ENCODE data around the gene MAN2B1.
"Not testable (repeated sequence)": the region's sequence is repeated elsewhere in the genome, so short reads cannot be mapped to it uniquely, and the experiment has no call there.

MAN2B1 gene

DNA sequence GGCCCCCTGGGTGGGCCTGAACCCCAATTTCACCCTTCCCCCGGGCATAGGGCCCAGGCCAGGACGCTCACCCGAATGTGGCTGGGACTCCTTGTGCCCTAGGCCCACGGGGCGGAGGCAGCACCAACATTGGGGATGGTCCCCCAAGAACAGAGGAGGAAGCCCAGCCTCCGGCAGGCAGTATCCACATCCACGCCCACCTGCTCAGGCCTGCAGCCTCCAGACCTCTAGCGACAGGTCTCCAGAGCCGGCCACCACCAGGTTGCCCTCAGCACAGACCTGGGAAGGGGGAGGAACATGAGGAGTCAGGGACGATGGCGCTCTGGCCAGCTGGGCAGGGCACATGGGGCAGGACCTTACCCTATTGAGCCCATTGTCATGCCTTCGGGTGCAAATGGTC lies 22.5 kb upstream of the MAN2B1 start:
- DNase-seq (ENCODE audit: low read depth in 2 of 2) = no peak

DNA sequence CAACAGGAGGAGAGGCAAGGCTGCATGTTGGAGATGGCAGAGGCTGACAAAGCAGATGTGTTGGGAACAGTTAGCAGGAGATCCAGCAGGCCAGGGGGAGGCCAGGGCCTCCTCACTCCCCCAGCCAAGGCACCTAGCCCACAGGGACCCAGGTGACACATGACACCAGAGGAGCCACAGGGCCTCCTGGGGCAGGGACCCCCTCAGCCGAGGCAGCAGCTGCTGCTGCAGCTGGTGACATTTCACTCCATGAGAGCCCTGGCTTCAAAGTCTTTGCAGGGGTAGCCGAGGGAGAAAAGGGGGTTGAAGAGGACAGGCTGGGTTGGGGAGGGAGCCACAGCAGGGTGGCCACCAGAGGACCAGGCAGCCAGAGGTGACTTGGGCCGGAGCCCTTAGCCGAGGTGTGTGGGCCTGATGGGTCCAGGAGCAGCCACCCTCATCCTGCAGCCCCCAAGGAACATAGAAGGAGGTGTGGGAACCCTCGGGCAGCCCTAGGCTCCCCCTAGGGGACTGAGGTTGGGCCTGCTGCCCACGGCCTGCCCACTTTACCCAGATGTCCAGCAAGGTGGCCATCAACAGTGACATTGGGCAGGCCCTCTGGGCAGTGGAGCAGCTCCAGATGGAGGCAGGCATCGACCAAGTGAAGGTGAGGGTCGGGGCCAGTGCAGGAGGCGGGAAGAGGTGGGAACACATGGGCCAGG lies 21.1 kb upstream of the MAN2B1 start, which contains the start of gene GNG14:
Gene GNG14 (plus strand): TSS at position 503 of the 701 bp plus-strand sequence. CDS start 51 bp downstream, at position 554.
- no peak for DNase-seq (ENCODE audit: low read depth in 2 of 2)

DNA sequence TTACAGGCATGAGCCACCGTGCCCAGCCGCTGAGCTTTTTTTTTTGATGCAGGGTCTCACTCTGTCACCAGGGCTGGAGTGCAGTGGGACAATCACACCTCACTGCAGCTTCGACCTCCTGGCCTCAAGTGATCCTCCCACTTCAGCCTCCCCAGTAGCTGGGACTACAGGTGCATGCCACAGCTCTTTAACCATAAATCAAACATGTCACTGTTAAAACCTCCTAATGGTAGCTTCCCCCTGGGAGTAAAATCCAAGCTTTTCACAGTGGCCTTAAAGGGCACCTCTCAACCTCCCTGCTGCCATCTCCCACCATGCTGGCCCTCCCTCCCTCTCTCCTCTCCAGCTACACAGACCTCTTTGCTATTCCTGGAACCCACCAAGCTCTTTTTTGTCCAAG lies 19.3 kb upstream of the MAN2B1 start:
- DNase-seq (ENCODE audit: low read depth in 2 of 2) = no peak

DNA sequence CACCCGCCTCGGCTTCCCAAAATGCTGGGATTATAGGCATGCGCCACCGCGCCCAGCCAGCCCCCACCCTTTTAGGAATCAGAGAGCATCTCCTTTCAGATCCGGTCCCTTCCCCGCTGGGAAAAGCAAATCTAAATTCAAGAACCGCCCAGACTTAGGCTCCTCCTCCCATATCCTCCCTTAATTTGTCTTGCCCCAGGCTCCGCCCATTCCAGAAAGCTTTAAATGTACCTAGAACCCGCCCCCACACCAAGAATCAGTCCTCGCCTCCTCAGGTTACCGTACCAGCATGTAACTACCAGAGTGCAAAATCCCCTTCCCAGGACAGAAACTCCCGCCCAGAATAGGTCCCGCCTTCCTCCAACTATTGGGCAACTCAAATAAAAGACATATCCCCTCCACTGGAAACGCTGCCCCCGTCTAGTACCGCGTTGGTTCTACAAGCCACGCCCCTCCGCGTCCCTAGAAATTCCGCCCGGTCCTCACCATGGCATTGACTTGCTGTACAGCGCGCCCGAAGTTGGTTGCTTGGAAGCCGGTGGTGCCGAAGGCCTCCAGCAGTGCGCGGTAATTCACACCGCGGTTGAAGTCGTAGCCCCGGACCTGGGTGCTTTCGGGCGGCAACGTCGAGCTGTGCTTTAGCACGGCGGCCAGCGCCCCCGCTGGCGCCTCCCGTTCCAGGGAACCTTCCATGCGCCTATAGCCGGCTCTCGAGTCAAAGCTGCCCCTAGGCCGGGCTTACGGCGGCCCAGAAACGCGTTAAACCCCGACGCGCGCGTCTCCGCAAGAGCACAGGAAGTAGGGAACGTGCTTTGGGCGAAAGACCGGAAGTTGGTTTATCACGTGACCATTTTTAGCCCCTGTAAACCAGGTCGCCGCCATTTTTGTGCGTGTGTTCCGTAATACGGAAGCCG lies 14.8 kb upstream of the MAN2B1 start, which contains the start of gene DHPS:
Gene DHPS (minus strand): TSS at position 807 of the 914 bp plus-strand sequence. CDS start 114 bp downstream, at position 693.
- DNase-seq (ENCODE audit: low read depth in 2 of 2) = peak; percentile 84 to 91

DNA sequence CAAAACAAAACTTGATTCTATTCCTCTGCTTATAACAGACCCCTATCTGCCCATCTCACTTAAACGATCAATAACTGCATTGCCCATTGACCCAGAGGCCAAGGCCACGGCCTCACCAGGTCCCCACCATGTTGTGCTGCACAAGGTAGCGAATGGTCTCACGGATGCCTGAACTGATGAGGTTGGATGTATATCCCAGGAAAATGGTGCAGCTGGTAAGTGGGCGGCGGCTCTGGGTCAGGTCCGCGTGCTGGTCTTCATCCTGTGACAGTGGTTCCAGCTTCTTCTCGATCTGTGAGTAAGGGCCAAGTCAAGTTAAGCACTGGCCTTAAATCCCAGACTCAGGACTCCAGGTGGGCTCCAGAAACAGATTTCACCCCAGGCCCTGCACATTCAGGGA lies 13.5 kb upstream of the MAN2B1 start:
- no peak for DNase-seq (ENCODE audit: low read depth in 2 of 2)

DNA sequence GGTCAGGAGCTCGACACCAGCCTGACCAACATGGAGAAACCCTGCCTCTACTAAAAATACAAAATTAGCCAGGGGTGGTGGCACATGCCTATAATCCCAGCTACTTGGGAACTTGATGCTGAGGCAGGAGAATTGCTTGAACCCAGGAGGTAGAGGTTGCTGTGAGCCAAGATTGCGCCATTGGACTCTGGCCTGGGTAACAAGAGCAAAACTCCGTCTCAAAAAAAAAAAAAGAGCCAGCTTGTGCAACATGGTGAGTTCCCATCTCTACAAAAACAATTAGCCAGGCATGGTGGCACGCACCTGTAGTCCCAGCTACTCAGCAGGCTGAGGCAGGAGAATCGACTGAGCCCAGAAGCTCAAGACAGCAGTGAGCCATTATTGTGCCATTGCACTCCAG lies 11.5 kb upstream of the MAN2B1 start:
- DNase-seq (ENCODE audit: low read depth in 2 of 2) = not testable (repeated sequence)

DNA sequence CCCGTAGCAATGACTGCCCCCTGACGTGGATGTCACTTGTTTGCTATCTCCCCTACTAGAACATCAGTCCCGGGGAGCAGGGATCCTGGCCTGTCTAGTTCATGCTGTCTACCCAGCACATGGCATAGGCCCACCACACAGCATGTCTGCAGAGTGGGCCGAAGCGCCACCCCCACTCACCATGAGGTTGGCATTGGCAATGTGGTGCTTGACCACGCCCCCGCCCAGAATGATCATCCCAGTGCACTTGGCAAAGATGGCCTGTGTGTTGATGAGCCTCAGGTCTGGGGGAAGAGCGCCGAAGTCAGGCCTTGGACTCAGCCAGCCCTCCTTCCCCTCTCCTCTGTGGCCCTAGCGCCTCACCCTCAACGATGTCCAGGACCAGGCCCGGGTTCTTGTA lies 10.4 kb upstream of the MAN2B1 start:
- DNase-seq (ENCODE audit: low read depth in 2 of 2) = no peak

DNA sequence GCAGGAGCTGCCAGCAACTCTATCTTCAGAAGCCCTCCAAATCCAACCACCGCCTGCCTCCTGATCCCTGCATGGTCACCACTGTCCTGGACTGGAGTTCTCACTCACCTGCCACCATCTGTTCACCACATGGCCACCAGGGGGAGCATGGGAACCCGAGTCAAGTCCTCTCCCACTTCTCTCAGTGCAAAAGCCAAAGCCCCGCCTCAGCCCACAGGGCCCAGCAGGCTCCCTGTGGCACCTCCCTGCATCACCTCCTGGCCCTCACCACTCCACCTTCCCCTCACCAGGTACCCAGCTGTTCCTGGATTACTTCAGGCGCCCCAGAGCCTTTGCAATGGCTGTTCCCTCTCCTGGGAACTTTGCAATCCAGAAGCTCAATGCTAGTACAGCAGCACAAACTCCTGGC lies 9.8 kb upstream of the MAN2B1 start:
- DNase-seq (ENCODE audit: low read depth in 2 of 2) = peak; percentile 67 to 73

DNA sequence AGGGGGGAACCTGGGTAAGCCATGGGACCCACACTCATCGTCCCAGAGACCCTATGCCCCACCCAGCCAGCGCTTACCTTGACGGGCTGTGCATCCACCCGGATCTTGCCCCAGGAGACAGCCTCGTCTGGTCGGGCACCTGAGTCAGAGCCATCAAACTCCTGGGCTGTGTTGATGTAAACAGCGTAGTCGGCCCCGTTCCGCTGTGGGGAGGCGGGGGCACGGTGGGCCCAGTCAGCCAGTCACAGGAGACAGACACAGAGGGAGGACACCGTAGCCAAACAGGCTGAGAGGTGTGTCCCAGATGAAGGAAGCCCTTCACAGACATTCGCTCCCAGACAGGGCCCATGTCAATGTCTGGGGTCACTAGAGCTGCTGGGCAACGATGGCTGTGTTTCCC lies 9.4 kb upstream of the MAN2B1 start:
- no peak for DNase-seq (ENCODE audit: low read depth in 2 of 2)

DNA sequence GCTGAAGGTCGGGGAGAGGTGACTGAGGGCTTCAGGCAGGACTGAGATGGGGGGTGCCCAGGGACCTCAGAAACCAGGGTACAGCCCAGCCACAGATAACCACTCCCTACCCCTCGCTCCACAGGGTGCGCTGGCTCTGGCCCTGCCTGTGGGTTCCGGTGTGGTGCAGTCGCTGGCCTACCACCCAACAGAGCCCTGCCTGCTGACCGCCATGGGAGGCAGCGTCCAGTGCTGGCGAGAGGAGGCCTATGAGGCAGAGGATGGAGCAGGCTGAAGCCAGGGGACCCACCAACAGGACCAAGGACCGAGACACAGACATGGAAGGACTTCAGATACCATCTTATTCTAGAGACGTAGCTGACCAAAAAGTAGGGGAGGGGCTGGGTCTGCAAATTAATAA lies 8.9 kb upstream of the MAN2B1 start:
- DNase-seq (ENCODE audit: low read depth in 2 of 2) = no peak

DNA sequence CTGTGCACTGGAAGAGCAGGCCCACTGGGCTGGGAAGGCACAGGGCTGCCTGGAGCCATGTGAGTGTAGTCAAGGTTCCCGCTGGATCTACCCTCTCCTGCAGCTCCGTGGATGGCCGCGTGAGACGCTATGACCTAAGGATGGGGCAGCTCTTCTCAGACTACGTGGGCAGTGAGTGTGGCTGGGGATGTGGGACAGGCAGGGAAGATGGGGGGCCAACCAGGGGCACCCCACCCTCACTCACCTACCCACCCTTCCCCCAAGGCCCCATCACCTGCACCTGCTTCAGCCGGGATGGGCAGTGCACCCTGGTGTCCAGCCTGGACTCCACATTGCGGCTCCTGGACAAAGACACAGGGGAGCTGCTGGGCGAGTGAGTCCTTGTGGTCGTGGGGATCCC lies 6.2 kb upstream of the MAN2B1 start:
- no peak for DNase-seq (ENCODE audit: low read depth in 2 of 2)

DNA sequence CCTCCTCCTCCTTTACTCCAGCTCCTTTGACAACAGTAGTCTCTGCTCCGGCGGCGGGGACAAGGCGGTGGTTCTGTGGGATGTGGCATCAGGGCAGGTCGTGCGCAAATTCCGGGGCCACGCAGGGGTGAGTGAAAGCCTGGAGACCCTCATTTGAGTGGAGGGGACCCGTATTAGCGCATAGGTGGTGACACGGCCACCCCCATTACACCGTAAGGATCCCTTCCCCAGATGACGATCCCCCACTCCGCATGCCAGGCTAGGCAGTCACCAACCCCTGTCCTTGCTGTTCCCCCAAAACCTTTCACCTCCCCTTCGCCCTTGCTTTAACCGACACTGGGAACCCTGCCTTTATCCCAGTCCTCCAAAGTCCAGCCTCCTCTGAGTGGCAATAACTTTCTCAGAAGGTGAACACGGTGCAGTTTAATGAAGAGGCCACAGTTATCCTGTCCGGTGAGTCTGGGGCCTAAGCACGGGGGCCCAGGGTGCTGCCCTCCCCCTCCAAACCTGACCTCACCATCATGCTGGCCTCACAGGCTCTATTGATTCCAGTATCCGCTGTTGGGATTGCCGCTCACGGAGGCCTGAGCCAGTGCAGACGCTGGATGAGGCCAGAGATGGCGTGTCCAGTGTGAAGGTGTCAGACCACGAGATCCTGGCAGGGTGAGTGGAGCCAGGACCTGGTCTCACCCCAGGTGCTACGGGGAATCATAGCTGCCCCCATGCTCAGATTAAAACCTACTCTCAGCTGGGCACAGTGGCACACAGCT lies 3.8 kb upstream of the MAN2B1 start:
- no peak for DNase-seq (ENCODE audit: low read depth in 2 of 2)

DNA sequence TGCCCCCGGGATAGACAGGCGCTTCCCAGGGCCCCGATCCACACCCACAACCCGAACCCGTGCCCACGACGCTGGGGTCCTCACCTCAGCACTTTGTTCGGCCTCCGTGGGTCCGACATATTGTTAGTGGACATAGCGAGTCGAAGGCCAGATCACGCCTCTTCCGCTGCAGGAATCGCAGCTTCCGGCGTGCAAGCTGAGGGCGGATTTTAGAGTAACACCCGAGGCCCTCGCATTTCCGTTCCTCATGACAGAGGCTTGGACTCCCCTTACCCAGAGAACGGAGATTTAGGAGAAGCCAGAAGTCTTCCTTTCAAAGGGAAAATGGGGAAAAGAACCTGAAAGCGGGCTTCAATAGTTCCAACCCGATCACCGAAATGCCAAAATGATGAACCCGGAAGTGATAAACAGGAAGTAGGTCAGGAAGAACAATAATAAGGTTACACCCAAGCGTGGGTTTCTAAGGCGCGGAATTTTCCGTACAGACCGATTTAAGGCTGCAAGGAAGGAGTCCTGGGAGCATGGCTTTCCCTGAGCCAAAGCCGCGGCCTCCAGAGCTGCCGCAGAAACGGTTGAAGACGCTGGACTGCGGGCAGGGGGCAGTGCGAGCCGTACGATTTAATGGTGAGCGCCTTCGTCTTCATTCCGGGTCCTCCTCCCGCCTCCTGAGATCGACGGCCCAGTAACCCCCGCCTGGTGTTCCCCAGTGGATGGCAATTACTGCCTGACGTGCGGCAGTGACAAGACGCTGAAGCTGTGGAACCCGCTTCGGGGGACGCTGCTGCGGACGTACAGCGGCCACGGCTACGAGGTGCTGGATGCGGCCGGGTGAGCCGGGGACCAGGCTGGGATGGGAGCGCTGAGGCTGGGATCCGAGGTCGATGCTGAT lies 3.0 kb upstream of the MAN2B1 start:
- peak; percentile 56 to 67 for DNase-seq (ENCODE audit: low read depth in 2 of 2)

DNA sequence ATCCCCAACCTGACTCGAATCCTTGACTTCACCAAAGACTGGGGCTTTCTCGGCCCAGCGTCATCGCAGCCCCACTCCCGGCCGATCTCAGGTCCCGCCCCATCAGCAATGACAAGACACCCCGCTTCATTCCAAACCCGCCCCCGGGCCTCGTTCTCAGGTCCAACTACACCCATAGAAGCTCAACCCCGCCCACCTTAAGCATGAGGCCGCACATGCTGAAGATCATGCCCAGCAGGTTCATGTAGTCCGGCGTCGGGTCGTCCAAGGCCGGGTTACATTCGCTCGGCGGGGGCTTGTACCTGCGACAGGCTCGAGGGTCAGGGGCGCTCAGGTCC lies 2.4 kb upstream of the MAN2B1 start:
- peak; percentile 55 to 61 for DNase-seq (ENCODE audit: low read depth in 2 of 2)

DNA sequence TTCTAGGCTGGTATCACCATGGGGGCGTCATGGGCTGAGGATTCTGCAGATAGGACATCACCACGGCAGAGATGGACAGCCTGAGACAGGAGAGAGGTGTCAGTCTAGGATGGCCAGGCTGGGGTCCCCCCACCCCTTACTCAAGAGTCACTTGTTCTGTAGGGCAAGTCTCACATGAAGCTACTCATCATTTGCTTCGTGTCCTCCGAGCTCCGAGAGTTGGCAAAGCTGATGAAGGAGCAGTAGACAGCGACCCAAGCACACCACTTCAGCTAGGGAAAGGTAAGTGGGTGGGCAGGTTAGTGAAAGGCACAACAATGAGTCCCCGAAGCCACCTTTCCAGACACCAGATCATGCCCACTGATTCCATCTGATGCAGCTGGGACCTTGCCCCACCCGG lies 1.8 kb upstream of the MAN2B1 start:
- DNase-seq (ENCODE audit: low read depth in 2 of 2) = no peak

DNA sequence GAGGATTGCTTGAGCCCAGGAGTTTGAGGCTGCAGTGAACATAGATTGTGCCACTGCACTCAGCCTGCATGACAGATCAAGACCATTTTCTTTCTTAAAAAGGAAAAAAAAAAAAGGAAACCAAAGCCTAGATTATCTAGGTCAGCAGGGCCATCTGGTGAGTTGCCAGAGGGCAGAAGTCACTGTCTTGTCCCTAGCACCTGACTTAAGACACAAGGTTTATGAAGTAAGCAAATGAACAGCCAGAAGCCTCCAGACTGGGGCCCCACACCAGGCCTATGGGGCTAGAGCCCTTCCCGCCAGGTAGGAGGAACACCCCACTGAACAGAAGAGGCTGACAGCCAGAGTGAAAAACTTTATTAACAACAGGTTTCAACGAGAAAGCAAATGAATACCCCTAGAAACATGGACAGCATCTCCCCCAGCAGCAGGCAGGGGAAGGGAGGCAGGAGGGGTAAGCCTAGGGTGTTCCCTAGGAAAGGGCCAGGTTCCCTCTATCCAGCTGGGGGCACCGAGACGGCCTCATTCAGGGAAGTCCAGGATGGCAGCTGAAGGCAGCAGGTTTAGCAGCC lies 1.3 kb upstream of the MAN2B1 start:
- DNase-seq (ENCODE audit: low read depth in 2 of 2) = no peak

DNA sequence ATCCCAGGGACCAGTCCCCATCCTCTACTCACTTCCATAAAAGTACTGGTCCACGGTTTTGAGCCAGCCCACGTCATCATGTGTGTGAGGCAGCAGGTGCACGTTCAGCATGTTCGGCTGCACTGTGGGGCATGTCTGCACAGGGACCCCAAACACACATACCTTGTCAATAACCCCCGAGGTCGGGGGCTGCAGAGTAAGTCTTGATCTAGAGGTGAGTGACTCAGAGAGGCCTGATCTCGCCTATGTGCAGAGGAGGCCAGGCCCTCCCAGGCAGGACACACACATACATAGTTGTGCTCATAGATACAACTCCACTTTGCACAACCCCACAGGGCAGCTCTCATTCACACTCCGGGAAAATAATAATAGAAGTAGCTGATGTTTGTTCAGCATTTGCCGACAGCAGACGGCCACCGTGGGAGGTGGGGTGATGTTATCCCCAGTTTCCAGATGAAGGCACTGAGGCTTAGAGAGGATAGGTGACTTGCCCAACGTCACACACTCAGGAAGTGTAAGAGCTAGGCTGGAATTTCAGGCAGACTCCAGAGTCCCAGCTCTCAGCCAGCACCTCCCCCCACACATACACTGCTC lies 774 bp downstream of the MAN2B1 start:
- DNase-seq (ENCODE audit: low read depth in 2 of 2) = no peak

DNA sequence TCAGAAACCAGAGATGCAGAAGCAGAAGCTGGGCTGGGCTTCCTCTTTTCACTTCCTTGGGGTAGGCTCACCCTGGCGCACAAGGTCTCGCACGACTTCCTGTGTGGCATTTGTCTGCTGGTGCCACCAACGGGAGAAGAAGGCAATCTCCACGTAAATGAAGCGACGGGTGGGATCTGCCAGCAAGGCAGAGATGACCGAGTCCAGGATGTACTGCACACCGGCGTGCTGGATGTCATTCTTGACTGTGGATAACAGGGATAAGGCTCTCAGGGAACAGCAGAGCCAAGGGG lies 1.3 kb downstream of the MAN2B1 start:
- peak; percentile 20 to 34 for DNase-seq (ENCODE audit: low read depth in 2 of 2)

DNA sequence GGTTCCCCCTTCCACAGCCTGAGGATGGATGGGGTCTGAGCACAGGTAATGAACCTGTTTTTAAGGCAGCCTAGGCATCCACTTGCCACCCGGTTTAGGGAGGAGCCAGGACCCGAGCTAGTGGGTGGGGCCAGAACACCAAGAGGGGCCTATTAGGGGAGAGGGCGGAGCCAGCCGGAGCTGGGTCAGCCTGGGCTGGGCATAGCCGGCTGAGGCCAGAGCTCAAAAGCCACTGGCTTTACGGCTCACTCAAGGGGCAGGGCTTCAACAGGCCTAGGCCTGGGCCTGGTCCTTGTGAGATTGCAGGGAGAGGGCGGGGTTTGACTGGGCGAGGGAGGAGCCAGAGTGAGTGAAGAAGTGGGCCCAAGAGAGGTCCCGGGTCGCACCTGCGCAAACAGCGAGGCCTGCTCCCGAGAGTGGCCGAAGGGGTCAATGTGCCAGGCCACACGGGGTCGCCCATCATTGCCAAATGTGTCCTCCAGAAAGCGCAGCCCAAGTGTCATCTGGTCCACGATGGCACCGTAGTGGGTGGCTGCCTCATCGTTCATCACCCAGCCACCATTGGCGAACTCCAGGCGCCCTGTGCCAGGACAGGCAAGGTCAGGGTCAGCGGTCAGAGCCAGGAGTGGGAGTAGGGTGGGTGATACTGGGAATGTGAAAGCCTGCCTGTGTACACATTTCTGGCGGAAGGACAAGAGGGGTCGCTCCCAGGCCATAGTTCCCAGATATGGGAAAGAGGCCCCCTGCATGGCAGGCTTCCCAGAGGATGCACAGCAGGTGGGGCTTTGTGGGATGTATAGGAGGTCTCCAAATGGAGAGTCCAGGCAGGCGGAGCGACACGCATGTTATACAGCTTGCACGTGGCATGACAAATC lies 1.9 kb downstream of the MAN2B1 start:
- no peak for DNase-seq (ENCODE audit: low read depth in 2 of 2)

DNA sequence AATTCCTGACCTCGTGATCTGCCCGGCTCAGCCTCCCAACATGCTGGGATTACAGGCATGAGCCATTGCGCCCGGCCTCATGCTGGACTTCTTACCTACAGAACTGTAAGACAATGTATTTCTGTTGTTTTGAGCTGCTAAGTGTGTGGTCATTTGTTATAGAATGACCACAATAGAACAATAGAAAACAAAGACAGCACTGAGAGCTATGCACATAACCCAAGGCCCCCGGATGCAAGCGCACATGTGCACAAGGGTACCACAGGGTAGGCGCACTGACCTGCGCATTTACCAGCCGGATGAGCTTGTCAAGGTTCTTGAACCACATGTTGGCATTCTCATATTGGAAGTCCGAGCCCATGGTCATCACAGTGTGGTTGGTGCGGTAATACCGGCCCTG lies 5.6 kb downstream of the MAN2B1 start:
- no peak for DNase-seq (ENCODE audit: low read depth in 2 of 2)

Measured in stimulated activated CD8-positive, alpha-beta memory T cell treated with anti-CD3 and anti-CD28 coated beads, Interleukin-7, amount 100 ng/mL, for 4 hours (primary cell).